HG03159 (cell line): ENCODE data around the gene ADAT3.

Source experiments
- ATAC-seq: cut with Tn5 transposase; IDR thresholded peaks from one replicate; pipeline ENCODE4 v1.9.1; 2021; ENCODE audit warnings: mild to moderate bottlenecking, moderate library complexity; ENCODE audit not compliant: unreplicated experiment

ADAT3 gene

GRCh38 chr19:1936916-1937610, 31.9 kb downstream of the ADAT3 start:
- no peak for ATAC-seq

- ATAC-seq = no peak
These were observed 32.9 kb downstream of the ADAT3 start for GRCh38 chr19:1938071-1938470.

- ATAC-seq = peak; percentile 46
These were observed 36.2 kb downstream of the ADAT3 start, which contains the start of gene CSNK1G2 for GRCh38 chr19:1941146-1942077. Gene CSNK1G2 (plus strand): TSS chr19:1941172. CDS start chr19:1969773, 28,601 bp downstream.

- ATAC-seq = no peak
These were observed 37.1 kb downstream of the ADAT3 start for GRCh38 chr19:1942078-1942933.

GRCh38 chr19:1942934-1943555, 37.8 kb downstream of the ADAT3 start:
- no peak for ATAC-seq

GRCh38 chr19:1943661-1944087, 38.5 kb downstream of the ADAT3 start:
- ATAC-seq = no peak

GRCh38 chr19:1944088-1944915, 39.1 kb downstream of the ADAT3 start:
- ATAC-seq = no peak

GRCh38 chr19:1944916-1945561, 39.8 kb downstream of the ADAT3 start:
- ATAC-seq = no peak

GRCh38 chr19:1945899-1946298, 40.7 kb downstream of the ADAT3 start:
- ATAC-seq = no peak

- ATAC-seq = no peak
These were observed 42.5 kb downstream of the ADAT3 start for GRCh38 chr19:1947651-1948209.

GRCh38 chr19:1949304-1950101, 44.3 kb downstream of the ADAT3 start:
- ATAC-seq = no peak

- no peak for ATAC-seq
These were observed 45.4 kb downstream of the ADAT3 start for GRCh38 chr19:1950640-1951039.

GRCh38 chr19:1952635-1953034, 47.4 kb downstream of the ADAT3 start:
- no peak for ATAC-seq

GRCh38 chr19:1953037-1953436, 47.8 kb downstream of the ADAT3 start:
- ATAC-seq = no peak

GRCh38 chr19:1953441-1954094, 48.4 kb downstream of the ADAT3 start:
- ATAC-seq = no peak

- ATAC-seq = no peak
These were observed 49.3 kb downstream of the ADAT3 start for GRCh38 chr19:1954532-1954933.
